Left cardiac atrium (tissue), 4 donors: ENCODE results near the gene EEFSEC. TPM values are rescaled to one million over a fixed set of nuclear protein-coding genes. Genes with fewer than 3 reads are reported as not detected.

ENCODE experiments used
- ATAC-seq, 2 donors: fragments of 200-7000 bp; cut with Tn5 transposase; one replicate each; pipeline ENCODE4 v1.9.1; 2020; ENCODE audit warnings: mild to moderate bottlenecking in 2 of 2, moderate library complexity in 2 of 2
- DNase-seq: peaks from one replicate; pipeline ENCODE4 v3.0.0-alpha.2; 2020
- intact Hi-C, 2 donors: fragments of 100-400 bp; cut with DNase I; formaldehyde crosslinking; loops; one replicate each; pipeline versions ENCODE4 v1.14.1 to v1.15.1; 2022 to 2023
- total RNA-seq, 2 donors: library from RNA; stranded (reverse); fragmentation: NEBNext Ultra II Directional; extraction: Animal tissue kit (Norgen Biotek cat#: 25700); gene quantifications; one replicate each; pipeline ENCODE4 v1.2.1, GENCODE V29; 2021
- donor health status: DM: no; HTN: yes; CAD: no.
- donor health status: DM: no; HTN: yes; CAD: no; lungs with severe emphysema.
- donor health status: DM: yes; HTN: yes; CAD: no.
- donor health status: Dilated cardiomyopathy.

Gene EEFSEC
- total RNA-seq, 2 donors from 2014 or later = 13.5 to 18.9 TPM

GRCh38 chr3:128276577-128277183 is 123.4 kb downstream of the EEFSEC start:
- intact Hi-C loops = no loop called here
- no peak for DNase-seq
- ATAC-seq = peak in 1 of 2 donors; percentile 32

GRCh38 chr3:128277378-128278069 is 124.2 kb downstream of the EEFSEC start:
- ATAC-seq (no peak), DNase-seq (no peak)
- intact Hi-C loops = no loop called here

DNA sequence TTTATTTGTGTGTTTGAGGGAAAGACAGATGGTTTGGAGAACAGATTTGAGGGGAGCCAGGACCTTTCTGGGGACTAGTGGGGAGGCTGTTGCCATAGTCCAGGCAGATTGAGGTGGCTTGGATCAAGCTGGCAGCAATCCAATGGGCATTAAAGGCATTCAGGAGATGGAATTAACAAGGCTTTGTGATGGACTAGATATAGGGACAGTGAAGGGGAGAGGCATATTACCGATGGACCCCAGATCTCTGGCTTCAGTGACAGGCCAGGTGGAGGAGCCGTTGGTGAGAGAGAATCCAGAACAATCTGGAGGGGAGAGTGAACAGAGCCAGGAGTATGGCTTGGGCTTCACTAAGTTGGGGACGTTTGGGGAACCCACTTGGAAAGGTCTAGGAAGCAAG is 124.8 kb downstream of the EEFSEC start:
- DNase-seq = no peak
- no peak for ATAC-seq
- intact Hi-C loops = no loop called here

- ATAC-seq = peak; percentile 83 to 86
- intact Hi-C loops = no loop called here
- peak; percentile 81 for DNase-seq
Measured at GRCh38 chr3:128278761-128279600, 125.7 kb downstream of the EEFSEC start.

DNA sequence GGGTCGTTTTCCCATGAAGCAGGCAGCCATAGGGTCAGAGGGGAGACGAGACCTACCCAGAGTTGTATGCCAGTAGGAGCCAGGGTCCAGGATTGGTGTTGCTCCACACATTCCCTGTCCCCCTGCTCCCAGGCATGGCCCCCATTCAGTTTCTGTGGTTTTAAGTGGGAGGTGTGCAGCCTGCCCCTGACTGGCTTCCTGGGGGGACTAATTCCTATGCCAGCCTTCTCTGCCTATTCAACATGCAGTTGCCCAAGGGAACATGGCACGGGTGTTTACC is 126.3 kb downstream of the EEFSEC start:
- intact Hi-C loops = no loop called here
- no peak for DNase-seq
- ATAC-seq = no peak

DNA sequence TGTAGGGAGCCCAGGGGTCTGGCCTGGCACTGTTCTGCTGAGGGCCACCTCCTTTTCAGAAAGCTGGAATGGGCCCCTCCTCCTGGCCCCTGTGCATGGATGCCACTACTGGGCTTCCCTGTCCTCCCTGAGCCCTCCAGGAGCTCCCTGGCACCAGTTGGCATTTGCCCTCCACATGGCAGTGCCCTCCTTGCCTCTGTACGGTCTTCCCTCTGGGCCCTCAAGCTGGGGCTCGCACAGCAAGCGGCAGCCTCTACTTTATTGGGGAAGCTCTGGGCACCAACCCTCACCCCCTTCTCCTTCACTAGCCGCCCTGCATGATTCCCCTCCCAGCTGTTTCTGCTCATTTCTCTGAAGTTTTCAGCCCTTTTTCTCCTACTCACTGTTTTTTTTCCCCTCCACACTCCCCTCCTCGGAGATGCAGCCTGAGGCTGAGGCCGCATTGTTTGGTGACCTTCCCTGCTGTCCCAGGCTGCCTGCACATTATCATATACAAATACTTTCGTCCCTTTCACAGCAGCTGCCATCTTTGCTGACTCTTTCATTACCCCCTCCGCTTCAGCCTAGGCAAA is 127.3 kb downstream of the EEFSEC start:
- no peak for ATAC-seq
- intact Hi-C loops = no loop called here
- no peak for DNase-seq

GRCh38 chr3:128281056-128281455 is 127.8 kb downstream of the EEFSEC start:
- DNase-seq (no peak), ATAC-seq (no peak)
- intact Hi-C loops = no loop called here

DNA sequence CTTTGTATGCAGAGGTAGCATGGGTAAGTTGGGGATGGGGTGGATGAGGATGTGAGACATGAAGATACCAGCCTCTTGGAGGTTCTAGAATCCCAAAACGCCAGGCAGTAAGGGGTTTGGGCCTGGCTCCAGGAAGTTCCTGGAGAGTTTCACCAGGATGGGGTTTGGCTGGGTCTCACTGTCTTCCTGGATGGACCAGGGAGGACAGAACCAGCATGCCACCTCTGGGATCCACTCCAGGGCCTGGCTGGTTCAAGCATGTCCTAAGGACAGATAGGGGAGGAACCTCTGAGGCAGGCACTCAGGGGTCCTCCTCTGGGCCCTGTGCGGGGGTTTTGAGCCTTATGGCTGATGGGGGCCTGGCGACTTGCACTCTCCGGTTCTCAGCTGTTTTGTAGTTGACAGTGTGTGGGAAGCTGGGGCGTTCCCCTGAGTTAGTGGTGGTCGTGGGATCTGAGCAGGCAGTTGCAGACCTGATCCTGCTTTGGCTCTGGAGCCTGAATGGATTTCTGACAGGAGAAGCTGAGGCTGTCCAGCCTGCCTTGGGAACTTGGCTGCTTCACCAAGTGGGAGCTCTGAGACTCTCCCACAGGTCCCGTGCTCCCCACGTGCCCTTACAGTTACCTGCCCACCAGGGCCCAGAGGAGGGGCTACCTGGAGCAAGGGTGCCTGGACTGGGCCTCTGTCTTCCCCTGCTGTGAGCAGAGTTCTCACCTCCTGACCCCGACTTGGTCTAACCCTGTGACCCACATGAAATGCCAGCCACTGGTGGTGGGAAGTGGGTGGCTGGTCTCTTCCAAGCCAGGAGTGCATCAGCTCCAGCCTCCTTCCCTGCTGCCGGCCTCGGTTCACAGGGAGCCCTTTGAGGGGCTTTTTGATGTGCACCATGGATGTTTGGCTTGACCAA is 128.4 kb downstream of the EEFSEC start:
- intact Hi-C loops = no loop called here
- DNase-seq (no peak), ATAC-seq (no peak)

DNA sequence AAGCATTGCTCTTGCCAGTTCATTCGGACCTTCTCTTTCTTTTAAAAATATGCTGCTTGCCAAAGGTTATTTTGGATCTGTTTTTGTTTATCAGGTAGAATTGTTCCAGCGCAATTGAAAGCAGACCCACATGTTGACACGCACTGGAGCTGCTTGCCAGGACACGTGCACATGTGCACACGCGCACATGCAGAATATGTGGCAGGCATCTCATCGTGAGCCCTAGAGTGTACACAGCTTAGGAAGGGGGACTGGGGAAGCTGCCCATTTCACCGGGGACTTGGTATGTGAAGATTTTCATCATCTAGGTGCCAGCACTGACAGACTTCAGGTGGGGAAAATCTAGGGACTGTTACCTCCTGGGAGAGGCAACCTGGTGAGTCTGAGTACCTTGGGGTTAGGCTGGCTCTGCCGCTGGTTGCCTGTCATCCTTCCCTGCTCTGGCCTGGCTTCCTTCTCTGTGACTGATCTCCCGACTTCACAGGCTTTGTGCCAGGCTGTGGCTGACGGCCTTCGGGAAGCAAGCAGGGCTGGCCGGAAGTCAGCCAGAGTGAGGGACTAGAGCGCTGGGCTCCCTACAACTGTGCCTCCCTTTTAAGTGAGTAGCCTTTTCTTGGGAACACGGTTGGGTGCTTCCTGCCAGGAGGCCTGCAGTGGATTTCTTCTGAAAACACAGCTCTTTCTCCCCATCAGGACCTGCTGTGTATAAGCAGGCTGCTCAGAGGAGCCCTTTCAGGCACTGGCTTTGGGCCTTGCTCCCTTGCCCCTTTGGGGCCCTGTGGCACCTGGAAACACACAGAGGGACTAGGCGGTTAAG is 129.3 kb downstream of the EEFSEC start:
- ATAC-seq (peak; percentile 76), DNase-seq (peak; percentile 84)
- intact Hi-C loops = no loop called here

- ATAC-seq (no peak), DNase-seq (no peak)
- intact Hi-C loops = no loop called here
Measured at GRCh38 chr3:128283421-128283820, 130.1 kb downstream of the EEFSEC start.

DNA sequence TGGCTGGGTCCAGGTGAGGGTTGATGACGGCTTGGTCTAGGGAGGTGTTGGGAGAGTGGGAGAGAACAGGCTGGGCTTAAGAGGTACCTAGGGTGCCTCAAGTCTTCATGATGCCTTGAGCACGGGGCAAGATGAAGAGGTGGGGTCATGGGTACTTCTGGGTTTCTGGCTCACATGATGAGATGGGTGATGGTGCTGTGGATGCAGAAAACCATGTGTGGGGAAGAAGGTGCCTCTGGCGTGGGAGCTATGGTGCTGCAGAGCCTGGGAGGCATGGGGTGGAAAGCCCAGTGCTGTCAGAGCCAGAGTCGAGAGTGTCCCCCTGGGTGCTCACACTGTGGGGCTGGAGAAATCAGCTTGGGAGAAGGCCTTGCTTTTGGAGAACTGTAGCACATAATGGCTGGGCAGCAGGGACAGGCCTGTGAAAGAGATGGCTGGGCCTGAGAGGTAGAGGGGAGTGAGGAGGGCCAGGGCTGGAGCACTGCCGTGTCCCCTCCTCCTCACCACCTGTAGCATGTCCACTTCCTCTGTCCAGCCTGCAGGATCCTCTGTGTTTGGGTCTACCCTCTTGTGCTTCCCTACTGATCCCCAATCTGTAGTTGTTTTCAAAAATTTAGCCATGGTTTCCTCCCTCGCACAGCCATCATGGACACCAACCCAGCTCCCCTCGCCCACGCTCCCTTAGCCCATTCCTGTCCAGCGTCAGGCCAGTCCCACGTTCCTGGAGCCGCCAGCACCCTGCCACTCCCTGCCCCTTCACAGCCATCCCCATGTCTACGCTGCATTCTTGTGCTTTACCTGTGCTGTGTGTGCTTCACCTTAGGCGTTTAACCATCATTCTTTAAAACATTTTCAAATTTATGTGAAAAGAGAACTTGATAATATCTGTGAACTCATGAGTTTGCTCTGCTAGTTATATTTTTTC is 132.0 kb downstream of the EEFSEC start:
- DNase-seq (no peak), ATAC-seq (no peak)
- intact Hi-C loops = no loop called here

- DNase-seq (no peak), ATAC-seq (no peak)
- intact Hi-C loops = no loop called here
Measured at GRCh38 chr3:128285967-128286321, 132.7 kb downstream of the EEFSEC start.

DNA sequence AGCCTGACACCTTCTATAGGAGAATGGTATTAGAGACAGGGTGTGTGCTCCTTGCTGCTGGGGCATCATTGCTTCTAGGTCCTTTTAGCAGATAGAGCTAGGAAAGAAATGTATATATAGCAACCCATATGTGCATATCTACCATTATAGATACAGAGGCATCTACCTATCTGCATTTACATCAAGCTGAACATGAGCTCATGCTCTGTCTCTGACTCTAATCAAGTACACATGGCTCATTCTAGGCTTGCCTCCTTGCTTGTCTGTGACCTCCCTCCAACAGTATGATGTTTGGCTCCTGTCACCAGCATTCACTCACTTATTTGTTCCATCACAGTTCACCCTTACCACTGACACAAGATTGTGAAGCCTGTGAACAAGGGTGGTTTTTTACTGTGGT is 133.4 kb downstream of the EEFSEC start:
- ATAC-seq = no peak
- intact Hi-C loops = no loop called here
- DNase-seq = no peak

DNA sequence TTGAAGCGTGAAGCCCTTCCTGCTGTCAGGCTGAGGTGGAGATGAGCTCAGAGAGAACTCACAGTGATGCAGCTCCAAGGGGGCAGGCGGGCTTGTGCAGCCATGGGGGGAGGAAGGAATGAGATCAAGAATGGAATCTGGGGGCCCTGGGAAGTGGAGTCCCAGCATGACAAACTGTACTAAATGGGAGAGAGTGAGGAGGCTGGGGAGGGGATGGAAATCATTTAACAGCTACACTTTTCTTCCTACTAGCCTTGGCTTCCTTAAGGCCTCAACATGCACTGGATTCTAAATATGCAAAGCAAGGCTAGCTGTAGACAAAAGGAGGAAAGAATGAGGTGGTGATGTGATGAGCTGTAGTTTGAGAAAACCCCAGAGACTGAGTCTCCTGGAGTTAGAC is 133.9 kb downstream of the EEFSEC start:
- intact Hi-C loops = no loop called here
- DNase-seq = no peak
- no peak for ATAC-seq

GRCh38 chr3:128289534-128289933 is 136.3 kb downstream of the EEFSEC start:
- ATAC-seq = no peak
- intact Hi-C loops = no loop called here
- DNase-seq = no peak

DNA sequence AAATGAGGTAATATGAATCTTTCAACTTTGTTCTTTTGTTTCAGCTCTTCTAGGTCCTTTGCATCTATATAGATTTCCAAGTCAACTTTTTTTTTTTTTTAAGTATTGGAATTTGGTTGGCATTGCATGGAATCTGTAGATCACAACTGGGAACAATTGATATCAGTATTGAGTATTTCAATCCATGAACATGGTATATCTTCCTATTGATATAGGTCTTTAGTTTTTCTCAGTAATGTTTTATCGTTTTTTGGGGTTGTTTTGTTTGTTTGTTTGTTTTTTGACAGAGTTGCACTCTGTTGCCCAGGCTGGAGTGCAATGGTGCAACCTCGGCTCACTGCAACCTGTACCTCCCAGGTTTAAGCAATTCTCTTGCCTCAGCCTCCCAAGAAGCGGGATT is 137.2 kb downstream of the EEFSEC start:
- intact Hi-C loops = no loop called here
- no peak for ATAC-seq

DNA sequence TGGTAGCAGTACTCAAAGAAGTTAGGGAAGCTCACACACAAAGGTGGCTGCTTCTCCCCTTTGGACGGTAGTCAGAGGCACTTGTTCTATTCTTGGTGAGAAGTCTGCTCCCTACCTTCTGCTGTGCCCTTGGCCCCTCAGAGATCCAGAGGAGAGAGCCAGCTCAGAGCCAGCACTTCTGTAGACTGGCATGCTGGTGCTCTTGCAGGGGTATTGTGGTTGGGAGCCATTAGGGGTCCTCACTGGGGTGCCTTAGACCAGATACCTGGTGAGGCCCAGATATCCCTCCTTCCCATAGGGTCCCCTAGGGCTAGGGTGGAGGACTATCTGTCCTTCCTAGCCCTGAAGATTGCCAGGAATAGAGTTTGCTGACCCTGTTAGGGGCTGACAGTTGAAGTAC is 140.6 kb downstream of the EEFSEC start:
- DNase-seq (no peak), ATAC-seq (peak; percentile 27 to 61)
- intact Hi-C loops = no loop called here

More for the DNA sequence above, 137.2 kb downstream of the EEFSEC start:
- DNase-seq = no peak
